Endothelial cell of umbilical vein (primary cell): ENCODE measurements around the gene EEF1AKMT3. TPM values are rescaled to one million over a fixed set of nuclear protein-coding genes. Genes with fewer than 3 reads are reported as not detected.
A peak's percentile ranks its signal among the peaks of the same experiment; 100 is the strongest.

Source experiments
- Bru-seq: library from RNA; stranded (reverse); fragments of 400-500 nt; gene quantifications from one replicate; lab custom pipeline; 2021; lab: Mats Ljungman, UMichigan
- BruChase-seq, 2 experiments: library from RNA; stranded (reverse); fragments of 400-500 nt; gene quantifications; one replicate each; lab custom pipeline; 2021; lab: Mats Ljungman, UMichigan
- BruUV-seq: library from RNA; stranded (reverse); fragments of 400-500 nt; replicated peaks from 2 replicates; lab custom pipeline; 2021; lab: Mats Ljungman, UMichigan
- CTCF ChIA-PET: fragments of 300-600, 350-600 bp; sonication (Branson Sonifier 250); formaldehyde crosslinking; loops from one replicate; lab custom pipeline; 2021; ENCODE audit warnings: antibody characterized with exemption, inconsistent platforms; lab: Charles Lee
- POLR2A ChIA-PET: fragments of 300-600, 350-600 bp; sonication (Branson Sonifier 250); formaldehyde crosslinking; loops from one replicate; lab custom pipeline; 2021; ENCODE audit warnings: antibody characterized with exemption, inconsistent platforms; lab: Charles Lee
- DNase-seq: peaks from one replicate; pipeline ENCODE4 v3.0.0-alpha.2; 2011; ENCODE audit warnings: low read depth, low spot score
- FAIRE-seq: peaks from 2 replicates; lab custom pipeline; 2011; peaks lifted over from hg19 to GRCh38; lab: Jason Lieb, UNC
- H2AFZ ChIP-seq: 2 replicates; pipeline ENCODE4 v1.6.0; 2012; ENCODE audit warnings: low read depth, low read length, control low read depth, inconsistent platforms
- H3K27ac ChIP-seq: 2 replicates; pipeline ENCODE4 v1.5.1; 2011; ENCODE audit warnings: low read depth, mild to moderate bottlenecking, control low read depth, low read length, moderate library complexity; ENCODE audit not compliant: insufficient read depth
- H3K27me3 ChIP-seq, 2 experiments: 2 replicates each; pipeline versions ENCODE4 v1.6.0 to v1.6.1; 2011; ENCODE audit warnings: low read length in 2 of 2, mixed read lengths in 1 of 2; ENCODE audit not compliant: control insufficient read depth in 2 of 2, insufficient read depth in 2 of 2
- H3K36me3 ChIP-seq, 2 experiments: 2 replicates in 1 of 2; 3 replicates in 1 of 2; pipeline ENCODE4 v1.5.1; 2011; ENCODE audit warnings: low read length in 2 of 2, mild to moderate bottlenecking in 1 of 2, moderate library complexity in 1 of 2; ENCODE audit not compliant: control insufficient read depth in 2 of 2, insufficient read depth in 2 of 2; ENCODE audit errors: extremely low read depth in 1 of 2
- H3K4me1 ChIP-seq: 3 replicates; pipeline ENCODE4 v1.5.1; 2011; ENCODE audit warnings: mild to moderate bottlenecking, low read length; ENCODE audit not compliant: control insufficient read depth, insufficient read depth; ENCODE audit errors: extremely low read depth
- H3K4me2 ChIP-seq: 2 replicates; pipeline ENCODE4 v1.6.1; 2011; ENCODE audit warnings: low read length, control low read depth, mixed read lengths; ENCODE audit not compliant: insufficient read depth
- H3K4me3 ChIP-seq, 3 experiments: fragments of 200-600 bp in 1 of 3; sonication (generic), shearing (Covaris generic) in 1 of 3; replicated peaks in 1 of 3; 2 replicates each; pipeline ENCODE4 v1.5.1; 2011 to 2016; ENCODE audit warnings: control low read depth in 3 of 3, low read length in 3 of 3, mild to moderate bottlenecking in 2 of 3, inconsistent platforms in 1 of 3, low read depth in 1 of 3, moderate library complexity in 1 of 3; ENCODE audit not compliant: insufficient read depth in 1 of 3
- H3K79me2 ChIP-seq: 2 replicates; pipeline ENCODE4 v1.6.0; 2012; ENCODE audit warnings: low read length, inconsistent platforms; ENCODE audit not compliant: control insufficient read depth, insufficient read depth
- H3K9ac ChIP-seq: replicated peaks from 2 replicates; pipeline ENCODE3; 2011; ENCODE audit warnings: low read length, control low read depth; ENCODE audit not compliant: insufficient read depth; ENCODE audit errors: extremely low read depth
- H3K9me1 ChIP-seq: replicated peaks from 3 replicates; pipeline ENCODE4 v1.6.0; 2011; ENCODE audit warnings: mild to moderate bottlenecking, low read length; ENCODE audit not compliant: control insufficient read depth, insufficient read depth; ENCODE audit errors: extremely low read depth
- H3K9me3 ChIP-seq: replicated peaks from 2 replicates; pipeline ENCODE4 v1.5.1; 2012; ENCODE audit warnings: low read length, inconsistent platforms; ENCODE audit not compliant: control insufficient read depth, insufficient read depth
- H4K20me1 ChIP-seq: replicated peaks from 2 replicates; pipeline ENCODE3; 2011; ENCODE audit warnings: mild to moderate bottlenecking, low read length; ENCODE audit not compliant: control insufficient read depth, insufficient read depth; ENCODE audit errors: extremely low read depth
- EZH2 ChIP-seq: IDR thresholded peaks from 2 replicates; pipeline ENCODE4 v1.6.1; 2012; ENCODE audit warnings: borderline replicate concordance, low read depth, mild to moderate bottlenecking, moderate library complexity, low read length, inconsistent platforms; ENCODE audit not compliant: severe bottlenecking
- FOS ChIP-seq: IDR thresholded peaks from 2 replicates; pipeline ENCODE4 v1.6.1; 2011; ENCODE audit warnings: mild to moderate bottlenecking, low read length, moderate library complexity, borderline replicate concordance; ENCODE audit not compliant: insufficient read depth
- GATA2 ChIP-seq: IDR thresholded peaks from 2 replicates; pipeline ENCODE4 v1.7.0; 2011; ENCODE audit warnings: low read depth, mild to moderate bottlenecking, moderate library complexity, mixed read lengths, low read length; ENCODE audit not compliant: insufficient read length, insufficient read depth
- JUN ChIP-seq: IDR thresholded peaks from 2 replicates; pipeline ENCODE4 v1.6.1; 2011; ENCODE audit warnings: borderline replicate concordance, low read depth; ENCODE audit not compliant: insufficient read length, insufficient read depth
- MAX ChIP-seq: IDR thresholded peaks from 2 replicates; pipeline ENCODE4 v1.6.1; 2011; ENCODE audit not compliant: insufficient read depth, insufficient read length
- MYC ChIP-seq: IDR thresholded peaks from one replicate; pipeline ENCODE4 v1.6.1; 2011; ENCODE audit warnings: mild to moderate bottlenecking, low read depth, low read length
- POLR2A ChIP-seq: IDR thresholded peaks from 2 replicates; pipeline ENCODE4 v1.6.1; 2012; ENCODE audit warnings: low read depth, mild to moderate bottlenecking, control low read depth, low read length
- POLR2AphosphoS5 ChIP-seq: IDR thresholded peaks from 2 replicates; pipeline ENCODE4 v1.6.1; 2012; ENCODE audit warnings: low read depth, mild to moderate bottlenecking, control low read depth, low read length, moderate library complexity; ENCODE audit not compliant: insufficient read depth
- dilution Hi-C: fragments of 300-500 bp; cut with MboI; formaldehyde crosslinking; loops from one replicate; pipeline ENCODE4 v1.15.0; 2019; ENCODE audit warnings: low sequenced_read_pairs; ENCODE audit not compliant: extremely low pct_ligation_motif_present
- intact Hi-C: fragments of 100-400 bp; cut with micrococcal nuclease; formaldehyde crosslinking; loops from one replicate; pipeline ENCODE4 v1.10.0; 2022
- long read RNA-seq: library from polyadenylated mRNA; stranded (forward); transcript quantifications from one replicate; pipeline ENCODE4 v2.0.0, GENCODE V29; 2021
- polyA minus RNA-seq, 3 experiments: library from RNA; depleted of rRNA, polyadenylated mRNA; stranded (reverse); fragments of >200 nt; gene quantifications; 1 replicate in 1 of 3; 2 replicates in 2 of 3; pipeline ENCODE4 v1.2.3, GENCODE V29; 2011
- polyA plus RNA-seq, 4 experiments: library from polyadenylated mRNA; depleted of rRNA in 3 of 4; stranded (reverse) in 3 of 4; unstranded in 1 of 4; fragments of >200 nt; gene quantifications; 2 replicates each; pipeline versions ENCODE4 v1.2.1 to v1.2.3, GENCODE V29; 2011 to 2012; ENCODE audit warnings: missing spikeins in 1 of 4
- total RNA-seq: library from RNA; stranded (reverse); gene quantifications from 2 replicates; pipeline ENCODE4 v1.2.3, GENCODE V29; 2021
- TF ChIP-seq, protein P1 (sequence below), 2 donors: IDR thresholded peaks; 1 replicate in 1 of 2; 2 replicates in 1 of 2; pipeline ENCODE4 v1.5.1; 2011; ENCODE audit warnings: low read length in 2 of 2, mild to moderate bottlenecking in 2 of 2, moderate library complexity in 2 of 2, control low read depth in 1 of 2, inconsistent platforms in 1 of 2, low read depth in 1 of 2; ENCODE audit not compliant: insufficient read depth in 1 of 2; ENCODE audit errors: extremely low read depth in 1 of 2

EEF1AKMT3 gene
- 6.6 and 8.8 TPM in 2 replicates for total RNA-seq
- polyA plus RNA-seq: 7.3 and 7.9 TPM in 2 replicates
- polyA plus RNA-seq (2011; cell fraction: cytosol; rRNA removed): 6.6 and 8.3 TPM in 2 replicates
- polyA plus RNA-seq (2011; cell fraction: nucleus; rRNA removed): 3.3 and 4.3 TPM in 2 replicates
- polyA plus RNA-seq (2012): 9.1 and 9.9 TPM in 2 replicates
- polyA minus RNA-seq: 9.6 and 9.9 TPM in 2 replicates
- polyA minus RNA-seq (2011; cell fraction: cytosol; rRNA and poly(A)+ RNA removed): 2.0 TPM
- 1.2 and 3.0 TPM in 2 replicates for polyA minus RNA-seq (2011; cell fraction: nucleus; rRNA and poly(A)+ RNA removed)
- percentile 58 among the genes with signal in this experiment for Bru-seq, nascent RNA
- percentile 81 among the genes with signal in this experiment for BruChase-seq, experiment 1, labeled RNA remaining after a 6-hour chase
- percentile 74 among the genes with signal in this experiment for BruChase-seq, experiment 2, labeled RNA remaining after a 2-hour chase
- long read RNA-seq, transcript EEF1AKMT3-201 (3 exons, 2,563 nt): major isoform, 9 of 18 reads
- long read RNA-seq, partial matches to known transcripts: 2 of 18 reads
- long read RNA-seq, other reads (novel, unspliced or antisense): 2 of 18 reads

- dilution Hi-C loops: no loop called here
- Histone ChIP-seq H3K27ac (peak within 1 kb of the TSS; percentile 79), H3K9me1 (no peaks in the 10 kb centered on the region), H3K79me2 (peaks cover 2% of the 10 kb centered on the region), H3K4me1 (peaks cover 13% of the 10 kb centered on the region), H3K36me3 (peaks cover 0 to 2% of the 10 kb centered on the region in 2 experiments), H3K4me3 (peak within 1 kb of the TSS; percentile 69 to 79 (median 76)), H3K9ac (peak within 1 kb of the TSS; percentile 78), H4K20me1 (no peaks in the 10 kb centered on the region), H3K27me3 (no peaks in the 10 kb centered on the region), H3K4me2 (peak within 1 kb of the TSS; percentile 90), H2AFZ (peak within 1 kb of the TSS; percentile 89), H3K9me3 (no peaks in the 10 kb centered on the region)
- no peak for FAIRE-seq
- intact Hi-C loops: loop anchor here (1.0 kb wide), 4 partner anchors 10 to 74 kb away; partner anchors contain the start of genes CDK4, CTDSP2 and TSFM
- peak; percentile 64 for DNase-seq
- BruUV-seq: TSS peak; percentile 24
- TF ChIP-seq, protein P1, sequence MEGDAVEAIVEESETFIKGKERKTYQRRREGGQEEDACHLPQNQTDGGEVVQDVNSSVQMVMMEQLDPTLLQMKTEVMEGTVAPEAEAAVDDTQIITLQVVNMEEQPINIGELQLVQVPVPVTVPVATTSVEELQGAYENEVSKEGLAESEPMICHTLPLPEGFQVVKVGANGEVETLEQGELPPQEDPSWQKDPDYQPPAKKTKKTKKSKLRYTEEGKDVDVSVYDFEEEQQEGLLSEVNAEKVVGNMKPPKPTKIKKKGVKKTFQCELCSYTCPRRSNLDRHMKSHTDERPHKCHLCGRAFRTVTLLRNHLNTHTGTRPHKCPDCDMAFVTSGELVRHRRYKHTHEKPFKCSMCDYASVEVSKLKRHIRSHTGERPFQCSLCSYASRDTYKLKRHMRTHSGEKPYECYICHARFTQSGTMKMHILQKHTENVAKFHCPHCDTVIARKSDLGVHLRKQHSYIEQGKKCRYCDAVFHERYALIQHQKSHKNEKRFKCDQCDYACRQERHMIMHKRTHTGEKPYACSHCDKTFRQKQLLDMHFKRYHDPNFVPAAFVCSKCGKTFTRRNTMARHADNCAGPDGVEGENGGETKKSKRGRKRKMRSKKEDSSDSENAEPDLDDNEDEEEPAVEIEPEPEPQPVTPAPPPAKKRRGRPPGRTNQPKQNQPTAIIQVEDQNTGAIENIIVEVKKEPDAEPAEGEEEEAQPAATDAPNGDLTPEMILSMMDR (IDR thresholded peaks at IDR 0.05; ENCODE audit: extremely low read depth in 1 of 2, insufficient read depth in 1 of 2, low read depth in 1 of 2, low read length in 2 of 2): no peak
- TF ChIP-seq MYC (no peak), EZH2 (no peak), FOS (no peak), GATA2 (no peak), POLR2AphosphoS5 (no peak), MAX (no peak), JUN (no peak), POLR2A (no peak)
- CTCF ChIA-PET: interaction anchor here (0.7 to 1.4 kb wide), 7 partner anchors 10 to 121 kb away, joined by 3 to 17 read pairs (median 3); partner anchors contain the start of genes MARCHF9 and TSFM
- POLR2A ChIA-PET: interaction anchor here (0.6 to 1.3 kb wide), 4 partner anchors 9 to 1295 kb away, joined by 3 to 11 read pairs (median 4); partner anchors contain the start of genes TSFM and TSPAN31
Observed at GRCh38 chr12:57772429-57773322, at the start of gene EEF1AKMT3. Gene EEF1AKMT3 (plus strand): TSS chr12:57772614. CDS start chr12:57772725, 111 bp downstream.
